Lower leg skin (tissue), 3 donors: ENCODE results near the gene TMPRSS6.

Experiments used
- POLR2A ChIP-seq, 2 donors: fragments of 450-650 bp; IDR thresholded peaks; one replicate each; pipeline ENCODE4 v1.6.1; 2016 to 2017; ENCODE audit warnings: antibody characterized with exemption in 2 of 2, mild to moderate bottlenecking in 1 of 2, moderate library complexity in 1 of 2
- TF ChIP-seq, protein P1 (sequence below), 3 donors: fragments of 450-650 bp; IDR thresholded peaks; one replicate each; pipeline ENCODE4 v1.5.1; 2016; ENCODE audit warnings: antibody characterized with exemption in 3 of 3, mild to moderate bottlenecking in 3 of 3, moderate library complexity in 2 of 3

DNA sequence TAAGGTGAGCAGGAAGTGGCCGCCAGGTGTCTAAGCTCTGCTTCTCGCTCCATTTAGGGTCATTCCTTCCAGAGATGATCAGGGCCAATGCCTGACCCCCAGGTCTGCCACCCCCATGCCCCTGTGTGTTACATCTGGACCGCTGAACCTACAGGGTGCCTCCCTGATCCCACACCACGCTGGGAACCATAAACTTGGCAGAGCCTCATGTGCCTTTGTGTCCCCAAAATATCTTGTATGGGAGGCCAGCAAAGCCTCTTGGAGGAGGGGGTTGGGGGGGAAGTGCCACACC is 94.0 kb downstream of the TMPRSS6 start:
- TF ChIP-seq, protein P1, sequence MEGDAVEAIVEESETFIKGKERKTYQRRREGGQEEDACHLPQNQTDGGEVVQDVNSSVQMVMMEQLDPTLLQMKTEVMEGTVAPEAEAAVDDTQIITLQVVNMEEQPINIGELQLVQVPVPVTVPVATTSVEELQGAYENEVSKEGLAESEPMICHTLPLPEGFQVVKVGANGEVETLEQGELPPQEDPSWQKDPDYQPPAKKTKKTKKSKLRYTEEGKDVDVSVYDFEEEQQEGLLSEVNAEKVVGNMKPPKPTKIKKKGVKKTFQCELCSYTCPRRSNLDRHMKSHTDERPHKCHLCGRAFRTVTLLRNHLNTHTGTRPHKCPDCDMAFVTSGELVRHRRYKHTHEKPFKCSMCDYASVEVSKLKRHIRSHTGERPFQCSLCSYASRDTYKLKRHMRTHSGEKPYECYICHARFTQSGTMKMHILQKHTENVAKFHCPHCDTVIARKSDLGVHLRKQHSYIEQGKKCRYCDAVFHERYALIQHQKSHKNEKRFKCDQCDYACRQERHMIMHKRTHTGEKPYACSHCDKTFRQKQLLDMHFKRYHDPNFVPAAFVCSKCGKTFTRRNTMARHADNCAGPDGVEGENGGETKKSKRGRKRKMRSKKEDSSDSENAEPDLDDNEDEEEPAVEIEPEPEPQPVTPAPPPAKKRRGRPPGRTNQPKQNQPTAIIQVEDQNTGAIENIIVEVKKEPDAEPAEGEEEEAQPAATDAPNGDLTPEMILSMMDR (IDR thresholded peaks at IDR 0.05): no peak
- no peak for TF ChIP-seq POLR2A (IDR thresholded peaks at IDR 0.05)
